Panc1 (cell line): ENCODE data around the gene UQCC5. TPM values are rescaled to one million over a fixed set of nuclear protein-coding genes. Genes with fewer than 3 reads are reported as not detected.

Source experiments
- ATAC-seq: fragments of 200-7000 bp; cut with Tn5 transposase; 2 replicates; pipeline ENCODE4 v1.9.1; 2020; ENCODE audit warnings: mild to moderate bottlenecking, moderate library complexity
- BruUV-seq: library from RNA; stranded (reverse); fragments of 400-500 nt; replicated peaks from 2 replicates; lab custom pipeline; 2021; lab: Mats Ljungman, UMichigan
- CTCF ChIA-PET: fragments of 300-600 bp; sonication (Branson Sonifier 250); formaldehyde crosslinking; loops from one replicate; lab custom pipeline; 2022; ENCODE audit warnings: antibody characterized with exemption; lab: Charles Lee
- POLR2A ChIA-PET: fragments of 300-600 bp; sonication (Branson Sonifier 250); formaldehyde crosslinking; loops from one replicate; lab custom pipeline; 2022; ENCODE audit warnings: antibody characterized with exemption; lab: Charles Lee
- DNase-seq: peaks from one replicate; pipeline ENCODE4 v3.0.0-alpha.2; 2010; ENCODE audit warnings: low read depth, low spot score
- H3K27ac ChIP-seq: 2 replicates; pipeline ENCODE4 v1.5.1; 2011; ENCODE audit warnings: mild to moderate bottlenecking, low read length, inconsistent platforms
- H3K27me3 ChIP-seq: fragments of 200-500 bp; sonication (Bioruptor generic); 2 replicates; pipeline ENCODE4 v1.6.0; 2014; ENCODE audit warnings: low read length, inconsistent platforms; ENCODE audit not compliant: control insufficient read depth, insufficient read depth
- H3K36me3 ChIP-seq: fragments of 200-500 bp; sonication (Bioruptor generic); 2 replicates; pipeline ENCODE4 v1.5.1; 2014; ENCODE audit warnings: inconsistent platforms, mild to moderate bottlenecking, low read length, moderate library complexity; ENCODE audit not compliant: control insufficient read depth, insufficient read depth
- H3K4me1 ChIP-seq: 2 replicates; pipeline ENCODE4 v1.5.1; 2011; ENCODE audit warnings: inconsistent platforms, mild to moderate bottlenecking, low read length, moderate library complexity; ENCODE audit not compliant: control insufficient read depth, insufficient read depth
- H3K4me3 ChIP-seq, 2 experiments: 2 replicates each; pipeline ENCODE4 v1.5.1; 2011 to 2012; ENCODE audit warnings: low read depth in 2 of 2, low read length in 2 of 2, mild to moderate bottlenecking in 2 of 2, inconsistent platforms in 1 of 2, moderate library complexity in 1 of 2
- H3K9me3 ChIP-seq: fragments of 200-500 bp; sonication (Bioruptor generic); 2 replicates; pipeline ENCODE4 v1.5.1; 2014; ENCODE audit warnings: low read depth, mild to moderate bottlenecking, inconsistent platforms, low read length, moderate library complexity; ENCODE audit not compliant: control insufficient read depth, insufficient read depth
- CTCF ChIP-seq: fragments of 450-650 bp; IDR thresholded peaks from 2 replicates; pipeline ENCODE4 v1.5.1; 2017; ENCODE audit warnings: mild to moderate bottlenecking
- POLR2AphosphoS5 ChIP-seq: IDR thresholded peaks from 2 replicates; pipeline ENCODE4 v1.6.1; 2012; ENCODE audit warnings: mild to moderate bottlenecking, low read depth, low read length, moderate library complexity
- REST ChIP-seq, 2 experiments: IDR thresholded peaks; 2 replicates each; pipeline ENCODE4 v1.6.1; 2011 to 2012; ENCODE audit warnings: low read depth in 2 of 2, control low read depth in 1 of 2, low read length in 1 of 2, mild to moderate bottlenecking in 1 of 2, moderate library complexity in 1 of 2; ENCODE audit not compliant: insufficient read depth in 1 of 2
- SIN3A ChIP-seq: IDR thresholded peaks from 2 replicates; pipeline ENCODE4 v1.6.1; 2012; ENCODE audit warnings: low read depth, mild to moderate bottlenecking, low read length, moderate library complexity, borderline replicate concordance; ENCODE audit not compliant: insufficient read depth
- TCF7L2 ChIP-seq: IDR thresholded peaks from 2 replicates; pipeline ENCODE4 v1.6.1; 2011; ENCODE audit warnings: mild to moderate bottlenecking, low read depth, low read length, inconsistent platforms
- in situ Hi-C: cut with HindIII; loops from 2 replicates; pipeline ENCODE4 v1.10.0; 2016; ENCODE audit warnings: low sequenced_read_pairs, low pct_unique_long_range_greater_than_20kb
- intact Hi-C: fragments of 100-400 bp; cut with micrococcal nuclease; formaldehyde crosslinking; loops from one replicate; pipeline ENCODE4 v1.10.0; 2022; ENCODE audit not compliant: unreplicated experiment
- total RNA-seq: library from RNA; stranded (reverse); gene quantifications from one replicate; pipeline ENCODE4 v1.2.1, GENCODE V29; 2021; ENCODE audit not compliant: unreplicated experiment

The UQCC5 gene
- total RNA-seq, 1 experiment from 2014 or later: 27.3 TPM

GRCh38 chr3:52511509-52511908, 24.9 kb upstream of the UQCC5 start:
- Histone ChIP-seq H3K4me3 (no peak overlapping the region), H3K9me3 (no peaks in the 10 kb centered on the region), H3K36me3 (no peaks in the 10 kb centered on the region), H3K27ac (no peak overlapping the region), H3K4me1 (no peaks in the 10 kb centered on the region), H3K27me3 (no peaks in the 10 kb centered on the region)
- ATAC-seq (no peak), DNase-seq (no peak)
- in situ Hi-C loops: no loop called here
- no peak for TF ChIP-seq SIN3A
- TF ChIP-seq REST (IDR thresholded peaks at IDR 0.05; ENCODE audit: insufficient read depth in 1 of 2, low read depth in 2 of 2, low read length in 1 of 2): no peak
- no peak for TF ChIP-seq POLR2AphosphoS5
- TF ChIP-seq CTCF: no peak
- TF ChIP-seq TCF7L2: no peak
- ChIA-PET CTCF (no interaction called here), POLR2A (interaction anchor here (0.7 kb wide), 1 partner anchor 15 kb away, joined by 6 read pairs; no protein-coding TSS in a partner anchor)
- BruUV-seq: no TSS peak
- intact Hi-C loops: no loop called here

- no peaks in the 10 kb centered on the region for H3K27me3 ChIP-seq
- H3K27ac ChIP-seq: no peak overlapping the region
- in situ Hi-C loops (no loop called here), intact Hi-C loops (no loop called here)
- CTCF ChIA-PET: no interaction called here
- H3K9me3 ChIP-seq: no peaks in the 10 kb centered on the region
- no peak for DNase-seq
- no peaks in the 10 kb centered on the region for H3K4me1 ChIP-seq
- H3K4me3 ChIP-seq: no peak overlapping the region
- BruUV-seq: no TSS peak
- TF ChIP-seq POLR2AphosphoS5 (no peak), TCF7L2 (no peak), CTCF (no peak), SIN3A (no peak), REST (IDR thresholded peaks at IDR 0.05; ENCODE audit: insufficient read depth in 1 of 2, low read depth in 2 of 2, low read length in 1 of 2) (no peak)
- no peaks in the 10 kb centered on the region for H3K36me3 ChIP-seq
- ATAC-seq: no peak
- POLR2A ChIA-PET: interaction anchor here (0.7 kb wide), 1 partner anchor 15 kb away, joined by 6 read pairs; no protein-coding TSS in a partner anchor
Observed at GRCh38 chr3:52512105-52512504, 24.3 kb upstream of the UQCC5 start.
